HG03066 (cell line): Measurements from ENCODE around the gene ARHGEF26.
"Not testable (repeated sequence)": the region's sequence is repeated elsewhere in the genome, so short reads cannot be mapped to it uniquely, and the experiment has no call there.

ENCODE experiments used
- ATAC-seq: cut with Tn5 transposase; IDR thresholded peaks from one replicate; pipeline ENCODE4 v1.9.1; 2021; ENCODE audit warnings: low read depth; ENCODE audit not compliant: unreplicated experiment

ARHGEF26 gene

GRCh38 chr3:154120961-154121700, at the start of gene ARHGEF26:
TSS of gene ARHGEF26 (plus strand) at chr3:154121390. CDS start at chr3:154121993, 603 bp downstream.
- ATAC-seq, result peak; percentile 61

DNA sequence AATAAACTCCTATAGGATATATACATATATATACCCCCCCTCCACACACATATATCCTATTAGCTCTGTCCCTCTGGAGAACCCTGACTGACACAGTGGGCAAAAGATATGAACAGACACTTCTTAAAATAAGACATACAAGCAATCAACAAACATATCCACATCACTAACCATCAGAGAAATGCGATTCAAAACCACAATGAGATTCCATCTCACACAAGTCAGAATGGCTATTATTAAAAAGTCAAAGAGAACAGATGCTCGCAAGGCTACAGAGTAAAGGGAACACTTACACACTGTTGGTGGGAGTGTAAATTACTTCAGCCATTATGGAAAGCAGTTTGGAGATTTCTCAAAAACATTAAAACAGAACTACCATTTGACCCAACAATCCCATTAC, 46.2 kb upstream of the ARHGEF26 start:
- ATAC-seq, result no peak

GRCh38 chr3:154078672-154079071, 42.5 kb upstream of the ARHGEF26 start:
- no peak for ATAC-seq

- ATAC-seq, result no peak
Observed at GRCh38 chr3:154081305-154081704, 39.9 kb upstream of the ARHGEF26 start.

- no peak for ATAC-seq
Observed at GRCh38 chr3:154085071-154085470, 36.1 kb upstream of the ARHGEF26 start.

GRCh38 chr3:154085799-154086198, 35.4 kb upstream of the ARHGEF26 start:
- ATAC-seq, result no peak

DNA sequence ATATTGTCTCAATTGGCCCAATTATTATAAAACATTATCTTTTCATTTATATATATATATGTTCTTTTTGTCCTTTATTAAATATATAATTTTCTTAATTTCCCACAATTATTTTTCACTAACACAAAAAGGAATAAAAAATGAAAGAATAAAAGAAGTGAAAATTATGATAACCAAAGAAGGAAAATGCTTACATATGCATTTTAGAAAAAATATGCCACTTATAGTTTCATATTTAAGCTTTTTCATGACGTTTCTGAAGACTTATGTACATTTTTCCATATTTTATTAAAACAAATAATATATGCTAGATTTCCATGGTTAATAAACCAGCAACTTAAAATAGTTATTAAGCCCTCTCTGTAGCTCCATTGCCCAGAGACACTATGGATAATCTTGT, 34.9 kb upstream of the ARHGEF26 start:
- ATAC-seq, result no peak

DNA sequence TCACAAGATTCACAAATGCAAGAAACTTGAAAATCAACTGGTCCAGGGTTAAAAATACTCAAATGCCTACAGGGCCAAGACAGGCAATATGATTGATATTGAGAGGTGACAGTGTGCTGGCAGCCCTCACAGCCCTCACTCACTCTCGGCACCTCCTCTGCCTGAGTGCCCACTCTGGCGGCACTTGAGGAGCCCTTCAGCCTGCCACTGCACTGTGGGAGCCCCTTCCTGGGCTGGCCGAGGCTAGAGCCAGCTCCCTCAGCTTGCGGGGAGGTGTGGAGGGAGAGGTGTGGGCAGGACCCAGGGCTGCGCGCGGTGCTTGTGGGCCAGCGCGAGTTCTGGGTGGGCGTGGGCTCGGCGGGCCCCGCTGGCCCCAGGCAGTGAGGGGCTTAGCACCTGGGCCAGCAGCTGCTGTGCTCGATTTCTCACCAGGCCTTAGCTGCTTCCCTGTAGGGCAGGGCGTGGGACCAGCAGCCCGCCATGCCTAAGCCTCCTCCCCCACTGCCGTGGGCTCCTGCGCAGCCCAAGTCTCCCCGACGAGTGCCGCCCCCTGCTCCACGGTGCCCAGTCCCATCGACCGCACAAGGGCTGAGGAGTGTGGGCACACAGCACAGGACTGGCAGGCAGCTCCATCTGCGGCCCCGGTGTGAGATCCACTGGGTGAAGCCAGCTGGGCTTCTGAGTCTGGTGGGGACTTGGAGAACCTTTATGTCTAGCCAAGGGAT, 33.3 kb upstream of the ARHGEF26 start:
- ATAC-seq, result not testable (repeated sequence)

DNA sequence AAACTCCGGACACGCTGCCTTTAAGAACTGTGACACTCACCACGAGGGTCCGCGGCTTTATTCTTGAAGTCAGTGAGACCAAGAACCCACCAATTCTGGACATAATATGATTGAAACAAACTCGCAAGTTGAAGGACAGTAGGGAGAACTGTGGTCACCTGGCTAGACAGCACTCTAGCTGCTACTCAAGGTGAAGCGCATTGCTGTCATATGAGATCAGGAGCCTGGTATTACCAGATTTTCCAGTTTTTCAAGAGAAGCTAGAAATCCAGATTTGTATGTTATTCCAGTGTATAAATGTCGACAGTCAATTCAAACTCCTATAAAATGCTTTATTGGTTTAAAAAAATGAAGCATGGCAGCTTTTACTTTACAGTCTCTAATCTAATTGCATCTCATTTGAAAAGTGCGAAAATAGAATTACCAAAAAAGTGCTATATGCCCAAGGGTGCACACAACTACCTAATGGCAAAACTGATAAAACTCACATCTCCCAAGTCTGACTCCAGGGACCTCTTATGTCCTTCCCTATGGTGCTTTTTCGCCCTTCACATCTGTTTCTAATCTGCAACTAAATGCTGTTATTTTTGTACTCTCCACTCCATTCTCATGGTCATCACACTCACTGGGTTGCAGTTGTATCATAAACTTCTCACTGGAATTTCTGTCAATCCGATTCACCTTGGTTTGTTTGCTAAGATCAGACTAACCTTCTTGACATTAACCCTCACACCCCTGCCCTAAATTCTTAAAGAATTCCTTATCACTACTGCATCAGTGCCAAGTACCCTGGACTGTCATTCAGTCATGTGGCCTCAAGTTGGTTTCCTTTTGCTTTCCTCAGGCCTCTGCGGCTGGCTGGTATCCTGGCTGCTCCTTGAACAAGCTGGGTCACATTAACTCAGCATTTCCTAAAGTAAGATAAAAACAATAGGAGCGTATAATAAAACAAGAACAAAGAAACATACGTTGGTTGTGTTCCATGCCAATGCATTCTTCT, 31.5 kb upstream of the ARHGEF26 start:
- no peak for ATAC-seq

DNA sequence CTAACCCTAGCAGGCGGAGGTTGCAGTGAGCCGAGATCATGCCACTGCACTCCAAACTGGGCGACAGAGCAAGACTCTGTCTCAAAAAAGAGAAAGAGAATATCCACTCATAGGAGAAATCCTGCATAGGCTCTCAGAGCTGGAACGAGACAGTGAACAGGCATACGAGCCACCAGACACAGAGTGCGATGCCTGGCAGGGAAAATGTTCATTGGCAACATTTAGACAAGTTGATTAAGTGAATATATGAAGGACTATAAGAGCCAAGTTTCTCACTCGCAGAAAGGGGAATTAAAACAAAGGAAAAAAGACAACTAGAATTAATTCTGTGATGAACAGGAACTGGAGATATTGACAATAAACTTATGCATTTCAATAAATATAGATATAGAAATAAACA, 27.1 kb upstream of the ARHGEF26 start:
- ATAC-seq, result no peak

- no peak for ATAC-seq
Observed at GRCh38 chr3:154095832-154096421, 25.3 kb upstream of the ARHGEF26 start.

- no peak for ATAC-seq
Observed at GRCh38 chr3:154098376-154098775, 22.8 kb upstream of the ARHGEF26 start.

- ATAC-seq, result no peak
Observed at GRCh38 chr3:154100556-154100955, 20.6 kb upstream of the ARHGEF26 start.

DNA sequence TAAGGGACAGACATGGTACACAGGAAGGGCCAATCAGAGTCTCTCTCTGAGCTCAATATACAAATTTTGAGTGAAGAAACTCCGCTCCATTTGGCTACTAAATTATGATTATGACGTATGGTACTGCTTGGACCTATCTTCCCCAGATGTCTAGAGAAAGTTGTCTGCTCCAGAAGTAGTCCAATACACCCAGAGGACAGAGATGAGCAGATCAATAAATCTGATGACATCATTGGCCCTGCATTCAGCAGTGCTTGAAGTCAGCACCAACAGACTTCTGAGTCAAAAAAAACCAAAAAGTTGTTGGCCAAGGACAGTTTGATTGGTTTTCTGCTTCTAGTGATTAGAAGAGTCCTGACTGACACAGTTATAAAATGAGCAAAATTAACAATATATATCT, 19.9 kb upstream of the ARHGEF26 start:
- no peak for ATAC-seq

- no peak for ATAC-seq
Observed at GRCh38 chr3:154102225-154102624, 19.0 kb upstream of the ARHGEF26 start.

DNA sequence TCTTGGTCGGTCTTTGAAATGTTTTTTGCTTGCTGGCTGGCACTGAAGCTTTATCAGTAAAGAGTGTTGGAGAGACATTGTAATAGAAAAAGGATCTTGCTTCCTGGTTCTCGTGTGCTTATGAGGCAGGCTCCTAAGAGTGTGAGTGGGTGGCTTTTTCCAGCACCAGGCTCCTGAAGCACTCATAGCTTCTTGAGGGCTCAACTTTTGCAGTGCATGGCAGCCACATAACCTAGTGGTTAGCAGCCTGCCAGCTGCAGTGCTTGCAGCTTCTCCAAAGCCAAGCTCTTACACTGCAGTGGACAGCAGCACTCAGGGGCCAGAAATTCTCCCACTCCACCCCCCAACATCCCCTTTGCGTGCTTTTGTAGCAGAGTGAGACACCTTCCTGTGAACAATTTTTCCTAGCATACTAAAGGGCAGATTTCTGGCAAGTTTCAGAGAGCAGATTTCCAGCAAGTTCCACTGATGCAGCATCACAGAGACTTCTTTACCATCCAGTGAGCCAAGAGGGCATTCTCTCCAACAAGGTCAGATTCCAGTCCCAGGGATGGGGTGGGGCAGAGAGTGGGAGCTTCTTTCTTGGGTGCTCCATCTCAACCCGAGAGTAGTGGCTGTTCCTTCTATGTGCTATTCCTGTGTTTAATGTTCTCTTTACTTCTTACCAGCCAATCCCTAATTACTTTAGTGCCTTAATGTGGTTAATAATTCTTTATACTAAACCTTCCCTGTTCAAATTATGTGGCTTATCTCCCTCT, 15.8 kb upstream of the ARHGEF26 start:
- no peak for ATAC-seq

GRCh38 chr3:154111365-154111935, 9.7 kb upstream of the ARHGEF26 start:
- ATAC-seq, result no peak

GRCh38 chr3:154112146-154112852, 8.9 kb upstream of the ARHGEF26 start:
- ATAC-seq, result no peak

DNA sequence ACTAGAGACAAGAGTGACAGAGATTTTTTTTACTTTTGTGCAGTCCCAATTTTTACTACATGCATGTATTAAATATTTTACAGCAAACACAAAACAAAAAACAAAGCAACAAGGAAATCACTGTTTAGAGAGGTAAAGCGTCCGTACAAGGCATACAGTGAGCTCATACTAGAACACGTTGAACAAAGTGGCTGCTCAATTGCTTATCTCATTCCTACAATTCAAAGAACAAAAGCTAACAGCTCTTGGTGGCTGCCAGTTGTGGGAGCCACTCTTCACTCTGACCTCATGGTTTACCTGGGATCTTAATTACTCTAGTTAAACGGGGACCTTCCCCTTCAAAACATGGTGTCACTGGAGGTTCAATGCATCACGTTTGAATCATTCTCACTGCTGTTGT, 7.6 kb upstream of the ARHGEF26 start:
- no peak for ATAC-seq
